Hepatocyte (in vitro differentiated cells): ENCODE data around the gene VIL1.

Experiments
- CTCF ChIP-seq: fragments of 200-600 bp; sonication (generic); IDR thresholded peaks from 2 replicates; pipeline ENCODE4 v1.5.1; 2016; ENCODE audit warnings: antibody characterized with exemption, mild to moderate bottlenecking; ENCODE audit not compliant: poor library complexity
- EZH2 ChIP-seq: fragments of 200-600 bp; sonication (generic); IDR thresholded peaks from 2 replicates; pipeline ENCODE4 v1.6.1; 2016; ENCODE audit warnings: antibody characterized with exemption, mild to moderate bottlenecking, borderline replicate concordance
- EZH2phosphoT487 ChIP-seq: fragments of 200-600 bp; sonication (generic); IDR thresholded peaks from one replicate; pipeline ENCODE4 v1.6.1; 2018; ENCODE audit warnings: antibody characterized with exemption, mild to moderate bottlenecking, low read depth, moderate library complexity; ENCODE audit not compliant: unreplicated experiment, severe bottlenecking

DNA sequence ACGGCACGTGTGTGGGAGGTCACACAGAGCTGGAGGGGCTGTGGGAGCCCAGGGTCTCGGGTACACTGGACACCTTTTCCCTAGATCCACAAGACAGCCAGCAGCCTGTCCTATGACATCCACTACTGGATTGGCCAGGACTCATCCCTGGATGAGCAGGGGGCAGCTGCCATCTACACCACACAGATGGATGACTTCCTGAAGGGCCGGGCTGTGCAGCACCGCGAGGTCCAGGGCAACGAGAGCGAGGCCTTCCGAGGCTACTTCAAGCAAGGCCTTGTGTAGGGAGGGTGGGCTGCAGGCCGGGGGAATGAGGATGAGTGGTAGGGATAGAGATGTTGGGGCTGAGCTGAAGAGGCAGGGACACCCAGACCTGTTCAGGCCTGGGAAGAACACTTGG, 6.6 kb downstream of the VIL1 start:
- TF ChIP-seq CTCF (no peak), EZH2 (no peak), EZH2phosphoT487 (no peak)
